ENCODE results near the gene GASK1B.

DNA sequence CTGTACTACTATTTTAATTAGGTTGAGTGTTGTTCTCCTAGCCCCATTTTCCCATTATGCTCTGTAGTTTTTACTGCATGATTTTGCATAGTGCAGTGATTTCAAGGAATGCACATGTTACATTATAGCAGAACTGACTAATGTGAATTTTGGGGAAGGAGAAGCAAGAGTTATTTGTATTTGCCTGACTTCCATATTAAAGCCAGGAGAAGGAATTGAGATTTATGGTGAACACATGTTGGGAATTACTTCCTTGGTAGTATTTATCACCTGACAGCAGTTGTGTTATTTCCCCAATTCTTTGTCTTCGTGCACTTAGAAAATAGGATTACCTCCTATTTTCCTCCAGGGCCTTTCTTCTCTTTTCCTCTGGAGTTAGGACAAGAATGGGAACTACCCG, 40.6 kb upstream of the GASK1B start:
- TF ChIP-seq, protein P1, sequence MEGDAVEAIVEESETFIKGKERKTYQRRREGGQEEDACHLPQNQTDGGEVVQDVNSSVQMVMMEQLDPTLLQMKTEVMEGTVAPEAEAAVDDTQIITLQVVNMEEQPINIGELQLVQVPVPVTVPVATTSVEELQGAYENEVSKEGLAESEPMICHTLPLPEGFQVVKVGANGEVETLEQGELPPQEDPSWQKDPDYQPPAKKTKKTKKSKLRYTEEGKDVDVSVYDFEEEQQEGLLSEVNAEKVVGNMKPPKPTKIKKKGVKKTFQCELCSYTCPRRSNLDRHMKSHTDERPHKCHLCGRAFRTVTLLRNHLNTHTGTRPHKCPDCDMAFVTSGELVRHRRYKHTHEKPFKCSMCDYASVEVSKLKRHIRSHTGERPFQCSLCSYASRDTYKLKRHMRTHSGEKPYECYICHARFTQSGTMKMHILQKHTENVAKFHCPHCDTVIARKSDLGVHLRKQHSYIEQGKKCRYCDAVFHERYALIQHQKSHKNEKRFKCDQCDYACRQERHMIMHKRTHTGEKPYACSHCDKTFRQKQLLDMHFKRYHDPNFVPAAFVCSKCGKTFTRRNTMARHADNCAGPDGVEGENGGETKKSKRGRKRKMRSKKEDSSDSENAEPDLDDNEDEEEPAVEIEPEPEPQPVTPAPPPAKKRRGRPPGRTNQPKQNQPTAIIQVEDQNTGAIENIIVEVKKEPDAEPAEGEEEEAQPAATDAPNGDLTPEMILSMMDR (IDR thresholded peaks at IDR 0.05), result no peak
- no peak for TF ChIP-seq EP300 (IDR thresholded peaks at IDR 0.05)
